Adrenal gland (tissue), 5 donors: Measurements from ENCODE around the gene LPP.

Experiments used
- POLR2A ChIP-seq, 2 donors: fragments of 450-650 bp; IDR thresholded peaks; one replicate each; pipeline ENCODE4 v1.6.1; 2017; ENCODE audit warnings: antibody characterized with exemption in 2 of 2, mild to moderate bottlenecking in 2 of 2, moderate library complexity in 1 of 2
- TF ChIP-seq, protein P1 (sequence below), 6 experiments: fragments of 450-650 bp in 4 of 6; fragments of 200-600 bp in 2 of 6; sonication (generic) in 1 of 6; IDR thresholded peaks; 1 replicate in 5 of 6; 2 replicates in 1 of 6; pipeline versions ENCODE4 v1.5.1 to v1.8.0; 2016 to 2021; ENCODE audit warnings: antibody characterized with exemption in 6 of 6, mild to moderate bottlenecking in 2 of 6, moderate library complexity in 1 of 6
- donor health status: DM: no; HTN: no; CAD: no.

DNA sequence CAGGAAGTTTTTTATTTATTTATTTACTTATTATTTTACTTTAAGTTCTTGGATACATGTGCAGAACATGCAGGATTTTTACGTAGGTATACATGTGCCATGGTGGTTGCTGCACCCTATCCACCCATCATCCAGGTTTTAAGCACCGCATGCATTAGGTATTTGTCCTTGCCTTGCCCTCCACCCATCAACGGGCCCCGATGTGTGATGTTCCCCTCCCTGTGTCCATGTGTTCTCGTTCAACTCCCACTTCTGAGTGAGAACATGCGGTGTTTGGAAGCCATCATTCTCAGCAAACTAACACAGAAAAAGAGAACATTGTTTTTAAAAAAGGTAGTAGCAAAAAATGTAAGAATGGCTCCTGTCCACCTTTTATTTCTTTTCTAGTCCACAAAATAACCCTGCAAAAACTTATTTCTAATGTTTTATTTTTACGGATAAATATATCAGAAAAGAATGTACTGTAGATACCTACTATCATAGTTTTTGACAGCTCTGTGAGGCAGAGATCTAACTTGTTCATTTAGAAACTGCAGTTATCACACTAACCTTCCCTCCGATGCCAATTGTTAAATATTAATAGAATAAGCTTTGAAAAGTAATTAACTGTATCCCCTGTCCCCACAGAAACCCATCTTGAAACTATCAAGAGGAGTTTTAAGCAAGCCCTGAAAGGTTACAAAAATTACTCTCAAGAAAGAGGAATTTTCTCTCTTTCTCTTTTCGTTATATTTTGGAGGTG, 189.2 kb downstream of the LPP start:
- TF ChIP-seq POLR2A (IDR thresholded peaks at IDR 0.05): no peak
- TF ChIP-seq, protein P1, sequence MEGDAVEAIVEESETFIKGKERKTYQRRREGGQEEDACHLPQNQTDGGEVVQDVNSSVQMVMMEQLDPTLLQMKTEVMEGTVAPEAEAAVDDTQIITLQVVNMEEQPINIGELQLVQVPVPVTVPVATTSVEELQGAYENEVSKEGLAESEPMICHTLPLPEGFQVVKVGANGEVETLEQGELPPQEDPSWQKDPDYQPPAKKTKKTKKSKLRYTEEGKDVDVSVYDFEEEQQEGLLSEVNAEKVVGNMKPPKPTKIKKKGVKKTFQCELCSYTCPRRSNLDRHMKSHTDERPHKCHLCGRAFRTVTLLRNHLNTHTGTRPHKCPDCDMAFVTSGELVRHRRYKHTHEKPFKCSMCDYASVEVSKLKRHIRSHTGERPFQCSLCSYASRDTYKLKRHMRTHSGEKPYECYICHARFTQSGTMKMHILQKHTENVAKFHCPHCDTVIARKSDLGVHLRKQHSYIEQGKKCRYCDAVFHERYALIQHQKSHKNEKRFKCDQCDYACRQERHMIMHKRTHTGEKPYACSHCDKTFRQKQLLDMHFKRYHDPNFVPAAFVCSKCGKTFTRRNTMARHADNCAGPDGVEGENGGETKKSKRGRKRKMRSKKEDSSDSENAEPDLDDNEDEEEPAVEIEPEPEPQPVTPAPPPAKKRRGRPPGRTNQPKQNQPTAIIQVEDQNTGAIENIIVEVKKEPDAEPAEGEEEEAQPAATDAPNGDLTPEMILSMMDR (IDR thresholded peaks at IDR 0.05): no peak
